KOPT-K1 (cell line): ENCODE results near the gene EIF5B.
"Not testable (repeated sequence)": the region's sequence is repeated elsewhere in the genome, so short reads cannot be mapped to it uniquely, and the experiment has no call there.

Experiments used
- H3K27ac ChIP-seq: fragments of 200-600 bp; sonication (generic); 2 replicates; pipeline ENCODE4 v1.5.1; 2016; ENCODE audit warnings: antibody characterized with exemption, mild to moderate bottlenecking, low read depth, low read length; ENCODE audit not compliant: poor library complexity, severe bottlenecking
- H3K36me3 ChIP-seq: fragments of 200-600 bp; sonication (generic); 2 replicates; pipeline ENCODE4 v1.5.1; 2017; ENCODE audit warnings: antibody characterized with exemption, mild to moderate bottlenecking, low read length, moderate library complexity; ENCODE audit not compliant: insufficient read depth
- H3K9me3 ChIP-seq: fragments of 200-600 bp; sonication (generic); 2 replicates; pipeline ENCODE4 v1.5.1; 2017; ENCODE audit warnings: antibody characterized with exemption, low read length, mild to moderate bottlenecking; ENCODE audit not compliant: insufficient read depth, poor library complexity, severe bottlenecking

EIF5B gene

GRCh38 chr2:99337113-99338028, at the start of gene EIF5B:
EIF5B (plus strand) TSS chr2:99337389; CDS start chr2:99337555, 166 bp downstream.
- Histone ChIP-seq H3K27ac (peak within 1 kb of the TSS; percentile 85), H3K36me3 (peaks cover 9% of the 10 kb centered on the region), H3K9me3 (no peaks in the 10 kb centered on the region)

- peaks cover 9% of the 10 kb centered on the region for H3K36me3 ChIP-seq
- H3K9me3 ChIP-seq: no peaks in the 10 kb centered on the region
- no peak overlapping the region for H3K27ac ChIP-seq
These were observed 39.2 kb upstream of the EIF5B start for GRCh38 chr2:99297994-99298393.

GRCh38 chr2:99299580-99299979, 37.6 kb upstream of the EIF5B start:
- H3K27ac ChIP-seq: no peak overlapping the region
- H3K36me3 ChIP-seq: peaks cover 25% of the 10 kb centered on the region
- no peaks in the 10 kb centered on the region for H3K9me3 ChIP-seq

- not testable (repeated sequence) for H3K9me3 ChIP-seq, H3K27ac ChIP-seq
- H3K36me3 ChIP-seq: peaks cover 28% of the 10 kb centered on the region
These were observed 36.1 kb upstream of the EIF5B start, which contains the start of gene LYG1 for GRCh38 chr2:99301097-99301496. LYG1 (minus strand) TSS chr2:99301197; CDS start chr2:99295670, 5,527 bp downstream.

GRCh38 chr2:99317161-99317872, 19.9 kb upstream of the EIF5B start:
- H3K36me3 ChIP-seq: peaks cover 56% of the 10 kb centered on the region
- H3K9me3 ChIP-seq: no peaks in the 10 kb centered on the region

GRCh38 chr2:99317873-99318200, 19.4 kb upstream of the EIF5B start:
- peaks cover 60% of the 10 kb centered on the region for H3K36me3 ChIP-seq
- not testable (repeated sequence) for H3K9me3 ChIP-seq, H3K27ac ChIP-seq

More at GRCh38 chr2:99317161-99317872, 19.9 kb upstream of the EIF5B start:
- no peak overlapping the region for H3K27ac ChIP-seq

- H3K36me3 ChIP-seq: peaks cover 99% of the 10 kb centered on the region
- no peak overlapping the region for H3K27ac ChIP-seq
- no peaks in the 10 kb centered on the region for H3K9me3 ChIP-seq
These were observed 11.8 kb upstream of the EIF5B start for GRCh38 chr2:99325384-99325783.

- Histone ChIP-seq H3K36me3 (peaks cover 22% of the 10 kb centered on the region), H3K9me3 (no peaks in the 10 kb centered on the region), H3K27ac (peak within 1 kb of the TSS; percentile 85)
These were observed 1.0 kb upstream of the EIF5B start, which contains the start of gene TXNDC9 for GRCh38 chr2:99335911-99336803. TXNDC9 (minus strand) TSS chr2:99336333; CDS start chr2:99333210, 3,123 bp downstream.

GRCh38 chr2:99336804-99337112, 431 bp upstream of the EIF5B start:
- Histone ChIP-seq H3K27ac (peak overlapping the region; percentile 85), H3K36me3 (peaks cover 16% of the 10 kb centered on the region), H3K9me3 (no peaks in the 10 kb centered on the region)

- Histone ChIP-seq H3K27ac (peak overlapping the region; percentile 85), H3K9me3 (no peaks in the 10 kb centered on the region), H3K36me3 (peaks cover 2% of the 10 kb centered on the region)
These were observed 918 bp downstream of the EIF5B start for GRCh38 chr2:99338029-99338585.

GRCh38 chr2:99340669-99341236, 3.6 kb downstream of the EIF5B start:
- Histone ChIP-seq H3K9me3 (no peaks in the 10 kb centered on the region), H3K27ac (no peak overlapping the region)

GRCh38 chr2:99342536-99342935, 5.3 kb downstream of the EIF5B start:
- Histone ChIP-seq H3K27ac (no peak overlapping the region), H3K9me3 (no peaks in the 10 kb centered on the region), H3K36me3 (no peaks in the 10 kb centered on the region)

More at GRCh38 chr2:99340669-99341236, 3.6 kb downstream of the EIF5B start:
- no peaks in the 10 kb centered on the region for H3K36me3 ChIP-seq

- H3K36me3 ChIP-seq, H3K9me3 ChIP-seq, H3K27ac ChIP-seq: not testable (repeated sequence)
These were observed 8.3 kb downstream of the EIF5B start for GRCh38 chr2:99345446-99345845.

- Histone ChIP-seq H3K27ac (no peak overlapping the region), H3K9me3 (no peaks in the 10 kb centered on the region), H3K36me3 (no peaks in the 10 kb centered on the region)
These were observed 9.0 kb downstream of the EIF5B start for GRCh38 chr2:99346218-99346617.
